Prostate gland (tissue), 2 donors: ENCODE data around the gene ZFYVE27. TPM values are rescaled to one million over a fixed set of nuclear protein-coding genes. Genes with fewer than 3 reads are reported as not detected.

ENCODE experiments used
- DNase-seq: peaks from one replicate; pipeline ENCODE4 v3.0.0-alpha.2; 2019; ENCODE audit warnings: low spot score
- H3K27ac ChIP-seq, 2 donors: fragments of 200-600 bp; sonication (generic); 2 replicates each; pipeline ENCODE4 v1.5.1; 2017 to 2019
- H3K27me3 ChIP-seq: fragments of 200-600 bp; sonication (generic); replicated peaks from 2 replicates; pipeline ENCODE4 v1.5.1; 2019; ENCODE audit not compliant: insufficient read depth
- H3K36me3 ChIP-seq, 2 donors: fragments of 200-600 bp; sonication (generic); 1 replicate in 1 of 2; 2 replicates in 1 of 2; pipeline versions ENCODE4 v1.5.1 to v1.8.1; 2017 to 2019
- H3K4me1 ChIP-seq: fragments of 200-600 bp; sonication (generic); replicated peaks from 2 replicates; pipeline ENCODE4 v1.5.1; 2019
- H3K4me3 ChIP-seq, 2 donors: fragments of 200-600 bp; sonication (generic); 2 replicates each; pipeline ENCODE4 v1.5.1; 2017 to 2019
- H3K9me3 ChIP-seq: fragments of 200-600 bp; sonication (generic); 2 replicates; pipeline ENCODE4 v1.5.1; 2017
- POLR2A ChIP-seq: fragments of 450-650 bp; IDR thresholded peaks from one replicate; pipeline ENCODE4 v1.6.1; 2016; ENCODE audit warnings: antibody characterized with exemption, mild to moderate bottlenecking
- POLR2AphosphoS5 ChIP-seq: sonication (generic); formaldehyde crosslinking; IDR thresholded peaks from one replicate; pipeline ENCODE4 v1.6.1; 2017; ENCODE audit warnings: antibody characterized with exemption
- WGBS: methylation state at CpG from one replicate; pipeline ENCODE4 v1.1.5; 2018; 5-methylcytosine and 5-hydroxymethylcytosine counted together
- intact Hi-C: fragments of 100-400 bp; cut with DNase I; formaldehyde crosslinking; loops from one replicate; pipeline ENCODE4 v1.14.2; 2022
- total RNA-seq, 2 donors: library from RNA; depleted of rRNA; stranded (reverse); fragments of >200 nt; gene quantifications; one replicate each; pipeline ENCODE4 v1.1.0, GENCODE V29; 2016
- TF ChIP-seq, protein P1 (sequence below), 4 experiments: fragments of 200-600 bp in 2 of 4; fragments of 450-650 bp in 2 of 4; sonication (generic) in 2 of 4; IDR thresholded peaks; 1 replicate in 3 of 4; 2 replicates in 1 of 4; pipeline ENCODE4 v1.5.1; 2016 to 2019; ENCODE audit warnings: antibody characterized with exemption in 4 of 4, mild to moderate bottlenecking in 2 of 4, moderate library complexity in 2 of 4

ZFYVE27 gene
- total RNA-seq, 2 donors from 2014 or later, result 15.3 to 41.4 TPM

DNA sequence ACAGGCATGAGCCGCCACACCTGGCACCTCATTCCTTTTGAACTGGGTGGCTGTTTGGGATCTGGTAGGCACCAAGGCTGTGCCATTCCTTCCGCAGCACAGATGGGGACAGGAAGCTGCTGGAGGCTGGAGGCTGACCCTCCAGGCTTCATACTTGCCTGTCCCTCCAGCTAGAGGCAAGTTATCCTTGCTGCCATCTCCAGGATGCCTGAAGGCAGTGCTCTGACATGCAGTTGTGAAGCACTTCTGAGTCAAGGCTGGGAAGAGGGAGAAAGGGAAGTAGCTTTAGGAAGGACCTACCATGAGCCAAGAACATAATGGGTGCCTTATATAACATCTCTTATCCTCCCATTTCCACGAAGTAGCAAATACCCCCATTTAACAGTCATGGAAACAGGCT, 13.9 kb upstream of the ZFYVE27 start:
- Histone ChIP-seq H3K27me3 (no peaks in the 10 kb centered on the region), H3K9me3 (no peaks in the 10 kb centered on the region), H3K36me3 (no peaks in the 10 kb centered on the region), H3K4me3 (no peak overlapping the region), H3K4me1 (peaks cover 9% of the 10 kb centered on the region), H3K27ac (no peak overlapping the region)
- WGBS, result 89% methylated on average over 3 of the region's 3 CpGs
- TF ChIP-seq POLR2AphosphoS5 (no peak), POLR2A (no peak)
- TF ChIP-seq, protein P1, sequence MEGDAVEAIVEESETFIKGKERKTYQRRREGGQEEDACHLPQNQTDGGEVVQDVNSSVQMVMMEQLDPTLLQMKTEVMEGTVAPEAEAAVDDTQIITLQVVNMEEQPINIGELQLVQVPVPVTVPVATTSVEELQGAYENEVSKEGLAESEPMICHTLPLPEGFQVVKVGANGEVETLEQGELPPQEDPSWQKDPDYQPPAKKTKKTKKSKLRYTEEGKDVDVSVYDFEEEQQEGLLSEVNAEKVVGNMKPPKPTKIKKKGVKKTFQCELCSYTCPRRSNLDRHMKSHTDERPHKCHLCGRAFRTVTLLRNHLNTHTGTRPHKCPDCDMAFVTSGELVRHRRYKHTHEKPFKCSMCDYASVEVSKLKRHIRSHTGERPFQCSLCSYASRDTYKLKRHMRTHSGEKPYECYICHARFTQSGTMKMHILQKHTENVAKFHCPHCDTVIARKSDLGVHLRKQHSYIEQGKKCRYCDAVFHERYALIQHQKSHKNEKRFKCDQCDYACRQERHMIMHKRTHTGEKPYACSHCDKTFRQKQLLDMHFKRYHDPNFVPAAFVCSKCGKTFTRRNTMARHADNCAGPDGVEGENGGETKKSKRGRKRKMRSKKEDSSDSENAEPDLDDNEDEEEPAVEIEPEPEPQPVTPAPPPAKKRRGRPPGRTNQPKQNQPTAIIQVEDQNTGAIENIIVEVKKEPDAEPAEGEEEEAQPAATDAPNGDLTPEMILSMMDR (IDR thresholded peaks at IDR 0.05), result no peak
- intact Hi-C loops, result no loop called here
- DNase-seq, result no peak

DNA sequence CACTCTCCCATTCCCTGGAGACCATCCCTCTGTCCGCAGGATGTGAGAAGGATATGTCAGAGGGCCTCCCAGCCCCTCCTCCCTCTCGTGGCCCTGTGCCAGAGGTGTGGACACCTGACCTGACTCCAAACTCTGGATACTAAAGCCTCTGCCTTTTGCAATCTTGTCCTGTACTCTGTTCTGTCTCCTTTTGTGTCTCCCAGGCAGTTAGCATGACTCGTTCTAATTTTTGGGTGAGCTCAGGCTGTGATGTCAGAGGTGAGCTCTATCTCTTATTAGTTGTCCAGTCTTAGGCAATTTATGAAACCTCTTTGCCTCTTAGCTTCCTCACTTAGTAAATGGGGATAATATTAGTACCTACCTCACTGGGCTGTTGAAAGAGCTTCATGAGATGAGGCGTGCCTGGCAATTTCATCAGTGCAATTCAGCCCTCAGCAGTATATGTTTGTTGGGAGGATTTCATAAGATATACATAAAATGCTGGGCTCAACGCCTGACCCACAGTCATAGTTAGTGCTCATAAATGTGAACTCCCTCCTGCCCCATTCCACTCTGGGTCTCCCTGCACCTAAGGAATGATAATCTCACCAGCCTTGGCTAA, 12.5 kb upstream of the ZFYVE27 start:
- no peak overlapping the region for H3K27ac ChIP-seq
- intact Hi-C loops, result no loop called here
- H3K27me3 ChIP-seq, result no peaks in the 10 kb centered on the region
- peaks cover under 1% of the 10 kb centered on the region for H3K4me1 ChIP-seq
- H3K4me3 ChIP-seq, result no peak overlapping the region
- H3K36me3 ChIP-seq, result no peaks in the 10 kb centered on the region
- DNase-seq, result no peak
- TF ChIP-seq POLR2A (no peak), POLR2AphosphoS5 (no peak)
- TF ChIP-seq, protein P1 (IDR thresholded peaks at IDR 0.05), result no peak
- WGBS, result 74% methylated on average over 5 of the region's 5 CpGs
- no peaks in the 10 kb centered on the region for H3K9me3 ChIP-seq

DNA sequence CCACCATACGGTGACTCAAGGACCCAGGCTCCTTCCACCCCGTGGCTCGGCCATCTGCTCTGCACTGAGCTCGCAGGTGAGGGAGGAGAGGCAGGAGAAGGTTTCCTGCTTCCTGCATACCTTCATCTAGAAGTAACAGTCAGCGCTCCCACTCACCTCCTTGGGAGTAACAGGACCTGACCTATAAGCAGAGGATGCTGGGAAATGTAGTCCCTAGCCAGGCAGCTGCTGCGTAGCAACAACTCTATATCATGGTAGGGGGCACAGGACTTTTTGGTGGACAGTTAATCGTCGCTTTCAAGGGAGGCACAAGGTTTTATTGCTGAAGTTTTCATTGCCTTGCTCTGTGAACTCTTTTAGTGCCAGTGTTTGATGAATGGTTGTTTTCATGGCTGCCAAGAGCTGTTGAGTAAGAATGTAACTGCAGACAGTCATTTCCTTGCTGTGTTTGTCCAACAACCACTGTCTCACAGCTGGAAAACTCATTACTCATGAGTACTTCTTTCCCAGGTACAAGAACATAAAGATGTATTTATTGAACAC, 10.2 kb upstream of the ZFYVE27 start:
- 32% methylated on average over 8 of the region's 8 CpGs for WGBS
- no peaks in the 10 kb centered on the region for H3K27me3 ChIP-seq
- H3K9me3 ChIP-seq, result no peaks in the 10 kb centered on the region
- TF ChIP-seq, protein P1 (IDR thresholded peaks at IDR 0.05), result no peak
- TF ChIP-seq POLR2A (peak; percentile 8), POLR2AphosphoS5 (peak; percentile 66)
- DNase-seq, result peak; percentile 43
- H3K4me1 ChIP-seq, result no peaks in the 10 kb centered on the region
- peak overlapping the region; percentile 3 to 53 for H3K27ac ChIP-seq
- H3K36me3 ChIP-seq, result no peaks in the 10 kb centered on the region
- H3K4me3 ChIP-seq, result no peak overlapping the region
- intact Hi-C loops, result no loop called here

DNA sequence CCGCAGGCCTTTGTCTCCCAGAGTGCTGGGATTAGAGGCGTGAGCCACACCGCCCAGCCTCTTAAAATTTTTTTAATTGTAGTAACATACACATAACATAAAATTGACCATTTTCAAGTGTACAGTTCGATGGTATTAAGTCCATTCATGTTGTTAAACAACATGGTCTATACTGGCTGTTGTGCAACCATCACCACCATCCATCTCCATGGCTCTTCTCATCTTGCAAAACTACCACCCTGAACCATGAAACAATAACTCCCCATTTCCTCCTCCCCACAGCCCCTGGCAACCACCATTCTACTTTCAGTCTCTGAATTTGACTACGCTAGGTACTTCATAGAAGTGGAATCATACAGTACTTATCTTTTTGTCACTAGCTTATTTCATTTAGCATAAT, 7.9 kb upstream of the ZFYVE27 start:
- intact Hi-C loops, result no loop called here
- TF ChIP-seq, protein P1 (IDR thresholded peaks at IDR 0.05), result no peak
- TF ChIP-seq POLR2A, result no peak
- TF ChIP-seq POLR2AphosphoS5, result no peak
- no peaks in the 10 kb centered on the region for H3K4me1 ChIP-seq
- H3K4me3 ChIP-seq, result no peak overlapping the region
- H3K36me3 ChIP-seq, result no peaks in the 10 kb centered on the region
- H3K27ac ChIP-seq, result no peak overlapping the region
- 97% methylated on average over 5 of the region's 5 CpGs for WGBS
- no peak for DNase-seq
- no peaks in the 10 kb centered on the region for H3K9me3 ChIP-seq
- no peaks in the 10 kb centered on the region for H3K27me3 ChIP-seq
